LNCAP (cell line): ENCODE results near the gene PLEKHG3.

ENCODE experiments used
- TF ChIP-seq, protein P1 (sequence below): fragments of 450-650 bp; IDR thresholded peaks from 2 replicates; pipeline ENCODE4 v1.5.1; 2017; ENCODE audit warnings: mild to moderate bottlenecking

PLEKHG3 gene

DNA sequence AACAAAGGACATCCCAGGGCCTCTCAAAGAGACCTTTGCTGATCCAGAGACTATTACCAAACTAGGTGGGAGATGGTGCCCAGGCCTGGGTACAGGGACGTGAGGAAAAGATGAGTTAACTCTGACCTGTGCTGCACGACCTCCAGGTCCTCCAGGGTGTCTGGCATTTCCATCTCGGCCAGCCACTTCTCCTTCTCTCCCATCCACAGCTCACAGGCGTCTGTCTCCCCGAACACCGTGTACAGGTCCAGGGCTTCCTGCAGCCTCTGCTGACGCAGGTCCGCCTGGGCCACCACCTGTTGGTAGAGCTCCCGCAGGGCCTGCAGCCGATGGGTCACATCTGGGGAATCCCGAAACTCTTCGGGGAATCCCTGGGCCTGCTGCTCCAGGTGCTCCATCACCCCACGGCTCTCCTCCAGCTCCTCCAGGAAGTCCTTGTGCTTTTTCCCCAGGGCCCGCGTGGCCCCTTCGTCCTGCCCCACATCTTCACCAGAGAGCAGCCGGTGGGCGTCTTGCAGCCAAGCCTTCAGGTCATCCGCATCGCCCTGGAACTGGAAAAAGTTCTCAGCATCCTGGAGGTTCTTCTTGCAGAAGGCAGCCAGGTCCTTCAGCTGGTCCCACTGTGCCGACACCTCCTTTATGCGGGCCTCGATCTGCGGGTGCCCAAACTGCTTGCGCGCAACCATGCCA, 88.8 kb downstream of the PLEKHG3 start:
- TF ChIP-seq, protein P1, sequence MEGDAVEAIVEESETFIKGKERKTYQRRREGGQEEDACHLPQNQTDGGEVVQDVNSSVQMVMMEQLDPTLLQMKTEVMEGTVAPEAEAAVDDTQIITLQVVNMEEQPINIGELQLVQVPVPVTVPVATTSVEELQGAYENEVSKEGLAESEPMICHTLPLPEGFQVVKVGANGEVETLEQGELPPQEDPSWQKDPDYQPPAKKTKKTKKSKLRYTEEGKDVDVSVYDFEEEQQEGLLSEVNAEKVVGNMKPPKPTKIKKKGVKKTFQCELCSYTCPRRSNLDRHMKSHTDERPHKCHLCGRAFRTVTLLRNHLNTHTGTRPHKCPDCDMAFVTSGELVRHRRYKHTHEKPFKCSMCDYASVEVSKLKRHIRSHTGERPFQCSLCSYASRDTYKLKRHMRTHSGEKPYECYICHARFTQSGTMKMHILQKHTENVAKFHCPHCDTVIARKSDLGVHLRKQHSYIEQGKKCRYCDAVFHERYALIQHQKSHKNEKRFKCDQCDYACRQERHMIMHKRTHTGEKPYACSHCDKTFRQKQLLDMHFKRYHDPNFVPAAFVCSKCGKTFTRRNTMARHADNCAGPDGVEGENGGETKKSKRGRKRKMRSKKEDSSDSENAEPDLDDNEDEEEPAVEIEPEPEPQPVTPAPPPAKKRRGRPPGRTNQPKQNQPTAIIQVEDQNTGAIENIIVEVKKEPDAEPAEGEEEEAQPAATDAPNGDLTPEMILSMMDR: no peak

GRCh38 chr14:64795211-64795610, 91.0 kb downstream of the PLEKHG3 start:
- TF ChIP-seq, protein P1: no peak

DNA sequence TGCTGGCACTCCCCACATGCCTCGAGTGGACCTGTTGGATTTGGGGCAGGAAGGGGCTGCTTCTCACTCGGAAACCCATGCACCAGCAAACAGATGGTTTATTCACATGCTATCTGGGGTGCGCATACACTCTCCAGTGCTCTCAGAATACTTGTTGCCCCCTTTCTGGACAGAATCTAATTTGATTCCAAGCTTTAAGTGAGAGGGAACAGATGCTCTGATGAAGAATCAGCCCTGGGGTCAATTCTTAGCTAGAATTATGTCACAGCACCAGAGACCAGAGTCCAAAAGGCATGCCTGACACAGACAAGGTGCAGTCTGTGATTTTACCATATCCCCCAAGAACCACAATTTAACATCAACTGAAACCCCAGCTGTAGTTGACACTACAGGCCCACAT, 91.7 kb downstream of the PLEKHG3 start:
- TF ChIP-seq, protein P1: no peak

- TF ChIP-seq, protein P1: no peak
These were observed 92.1 kb downstream of the PLEKHG3 start for GRCh38 chr14:64796369-64796768.

GRCh38 chr14:64799555-64799954, 95.3 kb downstream of the PLEKHG3 start:
- TF ChIP-seq, protein P1: no peak
